CD4-positive, alpha-beta T cell treated with Interleukin-10 for 1 hour (primary cell): ENCODE results near the gene OR4D9.
A peak's percentile ranks its signal among the peaks of the same experiment; 100 is the strongest.
"Not testable (repeated sequence)": the region's sequence is repeated elsewhere in the genome, so short reads cannot be mapped to it uniquely, and the experiment has no call there.

ENCODE experiments used
- DNase-seq: peaks from one replicate; pipeline ENCODE4 v3.0.0-alpha.2; 2020

Gene OR4D9

DNA sequence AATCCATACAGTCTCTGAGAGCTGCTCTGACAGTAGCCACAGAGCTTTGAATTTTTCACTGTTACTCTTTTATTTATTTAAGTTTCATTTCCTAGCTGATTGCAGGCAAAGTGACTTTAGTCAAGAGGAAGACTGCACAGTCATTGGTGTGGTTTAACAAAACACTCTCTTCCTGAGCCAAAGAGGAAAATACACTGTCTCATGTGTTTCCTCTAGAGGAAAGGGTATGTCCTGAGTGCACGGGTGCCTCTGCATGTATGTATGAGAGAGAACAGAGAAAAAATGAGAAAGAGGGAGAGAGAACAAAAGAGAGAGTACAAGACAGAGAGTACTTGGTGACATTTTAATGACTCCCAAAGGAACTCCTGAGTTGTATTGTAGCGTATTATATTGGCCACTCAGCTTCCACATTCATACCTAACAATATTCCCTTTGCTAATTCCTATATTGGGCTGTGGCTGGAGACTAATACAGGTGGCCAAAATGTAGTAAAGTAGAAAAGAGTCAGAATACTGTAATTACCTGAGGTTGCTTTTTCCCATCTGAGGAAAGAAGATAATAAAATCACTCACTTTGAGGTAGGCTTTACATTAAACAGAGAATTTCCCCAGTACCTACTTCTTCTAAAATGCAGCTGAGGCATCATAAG lies at the start of gene OR4D9:
OR4D9 (plus strand) TSS at position 599 of the 649 bp plus-strand sequence. CDS start 3,374 bp downstream, outside the sequence.
- no peak for DNase-seq

DNA sequence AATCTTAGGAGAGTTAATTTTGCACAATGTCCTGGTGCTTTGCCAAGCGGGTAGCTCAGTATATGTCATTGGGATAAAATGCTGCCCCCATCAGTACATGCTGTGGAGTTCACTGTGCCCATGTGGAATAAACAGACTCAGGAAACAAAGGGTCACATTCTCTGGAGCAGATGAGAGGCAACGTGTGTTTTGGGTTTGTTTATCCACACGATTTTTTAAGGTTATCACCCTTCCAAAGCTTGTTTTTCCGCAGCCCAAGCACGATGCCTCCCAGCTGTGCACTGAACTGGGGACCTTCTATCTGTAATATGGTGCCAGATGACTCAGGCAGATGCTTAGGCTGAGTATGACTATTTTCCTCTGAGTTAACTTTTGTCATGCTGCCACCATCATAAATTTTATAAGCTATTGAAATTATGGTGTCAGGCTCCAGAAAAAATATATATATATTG lies 48.1 kb upstream of the OR4D9 start:
- DNase-seq = no peak

DNA sequence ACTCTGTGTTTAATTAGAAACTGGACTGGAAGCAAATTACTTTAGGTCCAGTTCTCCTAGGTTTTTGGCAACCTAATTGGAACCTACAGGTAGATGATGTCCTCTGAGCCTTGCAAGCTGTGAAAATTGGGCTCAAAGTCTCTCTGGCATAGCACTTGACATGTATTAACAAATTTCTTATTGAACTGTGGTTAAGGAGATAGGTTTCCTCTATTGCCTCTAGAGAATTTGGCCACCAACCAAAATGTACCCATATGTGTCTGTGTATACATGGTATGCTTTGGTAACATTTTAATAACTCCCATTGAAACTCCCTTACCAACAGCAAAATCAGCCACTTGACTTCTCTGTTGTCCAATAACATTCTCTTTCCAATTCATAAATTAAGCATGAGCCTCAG lies 38.3 kb upstream of the OR4D9 start, which contains the start of gene OR4D10:
OR4D10 (plus strand) TSS at position 301 of the 400 bp plus-strand sequence. CDS start 4,115 bp downstream, outside the sequence.
- no peak for DNase-seq

DNA sequence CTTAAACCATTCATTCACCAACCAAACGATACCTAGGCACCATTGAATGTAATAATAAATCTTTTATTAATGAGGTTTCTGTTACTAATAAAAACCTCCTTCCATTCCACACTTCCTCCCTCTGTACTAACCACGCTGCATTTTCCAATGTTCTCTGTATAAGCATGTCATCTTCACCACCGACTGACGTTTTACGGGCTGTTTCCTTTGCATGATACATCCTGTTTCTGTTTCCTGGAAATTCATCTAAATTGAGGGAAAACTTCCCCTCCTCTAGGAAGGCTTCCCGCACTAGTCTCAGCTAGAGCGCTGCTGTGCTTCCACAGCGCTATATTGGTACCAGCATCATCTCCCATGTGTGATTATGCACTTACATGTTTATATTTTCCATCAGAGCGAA lies 36.2 kb upstream of the OR4D9 start:
- no peak for DNase-seq

DNA sequence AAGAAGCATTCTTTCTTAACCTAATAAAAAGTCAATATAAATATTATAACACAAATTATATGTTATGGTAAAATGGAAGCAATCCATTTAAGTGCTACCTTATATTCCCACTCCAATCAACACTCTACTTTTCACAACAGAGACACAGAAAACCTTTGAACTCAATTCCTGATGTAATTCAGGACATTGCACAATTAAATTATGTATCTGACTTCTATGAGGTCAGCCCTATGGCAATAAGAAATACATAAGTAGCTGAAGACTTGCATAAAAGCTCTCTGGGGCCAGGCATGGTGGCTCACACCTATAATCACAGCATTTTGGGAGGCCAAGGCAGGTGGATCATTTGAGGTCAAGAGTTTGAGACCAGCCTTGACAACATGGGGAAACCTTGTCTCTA lies 31.4 kb upstream of the OR4D9 start:
- no peak for DNase-seq

DNA sequence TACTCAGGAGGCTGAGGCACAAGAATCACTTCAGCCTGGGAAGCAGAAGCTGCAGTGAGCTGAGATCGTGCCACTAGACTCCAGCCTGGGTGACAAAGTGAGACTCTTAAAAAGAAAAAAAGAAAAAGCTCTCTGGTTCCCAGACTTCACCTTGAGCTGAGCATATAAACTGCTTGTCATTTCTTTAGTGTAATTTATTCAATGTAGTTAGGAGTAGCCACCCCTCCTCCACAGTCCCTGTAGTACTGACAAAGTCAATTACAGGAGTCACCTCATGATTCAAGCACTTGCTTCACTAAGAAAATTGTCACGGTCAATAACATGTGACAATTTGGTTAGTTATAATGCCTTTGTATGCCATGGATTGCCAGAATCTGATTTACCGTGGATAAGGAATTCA lies 31.0 kb upstream of the OR4D9 start:
- DNase-seq = no peak

DNA sequence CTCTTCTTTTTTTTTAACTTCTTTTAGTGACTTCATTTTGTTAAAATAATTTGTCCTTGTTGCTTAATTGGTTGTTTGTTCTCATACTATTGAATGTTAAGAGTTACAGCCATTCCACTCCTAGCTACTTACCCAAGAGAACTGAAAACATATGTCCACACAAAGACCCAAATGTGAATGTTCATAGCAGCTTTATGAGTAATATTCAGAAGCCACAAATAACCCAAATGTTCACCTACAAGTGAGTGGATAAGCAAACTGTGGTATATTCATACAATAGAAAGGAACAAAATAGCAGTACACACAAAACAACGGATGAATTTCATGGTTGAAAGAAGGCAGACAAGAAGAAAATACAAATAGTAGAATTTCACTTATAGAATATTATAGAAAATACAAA lies 9.4 kb upstream of the OR4D9 start:
- DNase-seq = no peak

DNA sequence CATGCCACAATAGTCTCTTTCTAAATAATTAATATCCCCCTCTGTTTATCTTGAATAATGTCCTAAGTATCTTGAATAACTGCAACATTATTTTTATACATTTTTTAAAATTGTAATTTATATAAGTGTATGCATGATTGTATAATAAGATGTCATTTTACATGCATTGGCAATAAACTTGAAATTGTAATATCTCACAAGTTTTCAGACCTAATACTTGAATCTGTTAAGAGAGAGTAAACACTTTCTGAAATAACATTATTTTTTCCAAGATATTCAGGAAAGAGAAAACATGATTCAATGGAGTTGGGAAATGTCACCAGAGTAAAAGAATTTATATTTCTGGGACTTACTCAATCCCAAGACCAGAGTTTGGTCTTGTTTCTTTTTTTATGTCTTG lies 8.1 kb upstream of the OR4D9 start, which contains the start of gene OR4D11:
OR4D11 (plus strand) TSS at position 301 of the 400 bp plus-strand sequence; CDS start at position 301, 0 bp downstream.
- DNase-seq = no peak

DNA sequence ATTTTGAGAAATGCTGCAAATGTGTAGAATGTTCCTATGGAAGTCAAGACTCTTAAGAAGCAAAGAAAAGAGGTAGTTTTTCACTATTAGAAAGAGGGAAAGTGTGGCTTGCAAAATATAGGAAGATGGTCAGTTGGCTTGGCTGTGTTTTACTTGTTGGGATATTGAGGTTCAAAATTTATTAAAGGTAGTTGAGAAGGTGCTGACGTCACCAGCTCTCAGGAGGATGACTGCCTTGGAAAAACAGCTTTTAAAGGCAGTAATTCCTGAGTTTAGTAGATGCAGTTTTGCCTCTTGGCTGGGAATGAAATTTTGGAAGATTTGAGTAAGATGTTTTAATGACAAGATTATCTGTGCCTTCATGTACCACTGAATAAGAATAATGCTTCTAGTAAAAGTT lies 336 bp downstream of the OR4D9 start:
- no peak for DNase-seq

DNA sequence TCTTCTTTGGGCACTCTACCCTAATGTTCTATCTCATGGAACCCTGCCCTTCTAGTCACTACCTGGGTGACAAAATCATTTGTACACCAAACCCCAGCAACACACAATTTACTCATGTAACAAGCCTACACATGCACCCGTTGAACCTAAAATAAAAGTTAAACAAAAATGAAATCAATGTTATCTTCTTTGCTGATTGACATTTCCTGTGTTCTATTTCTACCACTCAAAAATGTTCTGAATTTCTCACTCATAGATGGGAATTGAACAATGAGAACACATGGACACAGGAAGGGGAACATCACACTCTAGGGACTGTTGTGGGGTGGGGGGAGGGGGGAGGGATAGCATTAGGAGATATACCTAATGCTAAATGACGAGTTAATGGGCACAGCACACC lies 8.8 kb downstream of the OR4D9 start:
- DNase-seq = not testable (repeated sequence)

DNA sequence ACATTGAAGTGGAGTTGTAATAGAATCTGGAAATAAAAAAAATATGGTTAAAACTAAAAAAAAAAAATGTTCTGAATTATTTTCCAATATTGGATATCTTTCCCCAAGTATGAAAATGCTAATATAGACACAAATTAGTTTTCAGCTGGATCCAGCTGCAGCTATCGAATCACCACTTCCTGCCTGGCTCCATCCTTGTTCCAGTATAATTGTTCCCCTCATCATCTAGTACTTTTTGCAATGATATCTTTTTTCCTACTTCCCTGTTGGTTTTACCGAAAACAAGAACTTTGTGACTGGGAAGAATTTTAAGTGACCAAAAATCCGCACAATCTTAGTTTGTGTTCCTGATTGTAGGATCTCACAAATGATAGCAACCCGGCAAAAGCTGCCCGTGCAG lies 9.4 kb downstream of the OR4D9 start:
- no peak for DNase-seq

DNA sequence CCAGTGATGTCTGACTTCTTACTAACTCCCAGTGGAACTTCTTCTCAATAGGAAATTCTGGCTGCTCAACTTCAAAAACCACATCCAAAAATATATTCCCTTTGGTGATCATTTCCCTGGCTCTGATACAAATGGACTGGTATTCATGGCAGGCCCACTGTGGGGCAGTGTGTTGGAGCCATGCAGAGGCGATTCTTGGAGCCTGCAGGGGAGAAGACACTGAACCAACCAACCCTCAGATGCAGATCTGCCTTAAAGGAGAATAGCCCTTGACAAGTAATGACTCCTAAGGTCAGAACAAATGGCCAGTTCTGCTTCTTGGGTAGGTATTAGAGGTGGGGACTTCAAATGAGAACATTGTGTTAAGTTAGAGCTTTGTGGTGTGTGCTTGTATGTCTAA lies 12.2 kb downstream of the OR4D9 start:
- DNase-seq = no peak

DNA sequence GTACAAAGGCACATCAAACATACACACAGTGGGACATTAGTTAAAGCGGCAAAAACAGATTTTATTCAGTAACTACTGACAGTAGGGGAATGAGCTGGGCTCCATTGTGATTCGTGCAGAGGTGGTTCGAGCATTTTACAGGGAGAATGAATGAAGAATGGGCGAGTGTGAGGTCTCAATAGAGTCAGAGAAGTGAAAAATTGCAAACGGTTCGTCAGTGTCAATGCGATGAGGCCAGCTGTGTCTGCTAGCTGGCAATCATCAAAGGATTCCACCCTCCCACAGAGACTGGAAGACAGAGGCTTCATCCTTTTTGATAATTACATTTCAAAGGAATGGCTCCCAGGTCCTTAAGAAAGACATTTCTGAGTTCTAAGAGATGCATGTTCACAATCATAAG lies 17.4 kb downstream of the OR4D9 start:
- DNase-seq = no peak

DNA sequence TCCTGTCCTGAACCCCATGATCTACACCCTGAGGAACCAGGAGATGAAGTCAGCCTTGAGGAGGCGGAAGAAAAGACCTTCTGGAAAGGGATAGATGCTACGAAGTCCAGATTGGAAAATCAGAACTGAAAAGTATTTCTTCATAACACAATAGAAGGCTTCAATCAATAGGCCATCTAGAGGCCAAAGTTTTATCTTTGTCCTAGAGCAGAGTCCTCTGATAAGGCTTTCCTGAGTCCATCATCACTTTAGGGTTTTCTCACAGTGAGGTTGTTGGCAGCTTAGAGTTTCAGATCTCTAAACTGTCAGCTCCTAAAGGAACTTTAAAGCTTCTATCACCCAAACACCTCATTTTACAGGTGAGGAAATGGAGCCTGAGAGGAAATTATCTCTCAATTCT lies 21.3 kb downstream of the OR4D9 start:
- DNase-seq = no peak

DNA sequence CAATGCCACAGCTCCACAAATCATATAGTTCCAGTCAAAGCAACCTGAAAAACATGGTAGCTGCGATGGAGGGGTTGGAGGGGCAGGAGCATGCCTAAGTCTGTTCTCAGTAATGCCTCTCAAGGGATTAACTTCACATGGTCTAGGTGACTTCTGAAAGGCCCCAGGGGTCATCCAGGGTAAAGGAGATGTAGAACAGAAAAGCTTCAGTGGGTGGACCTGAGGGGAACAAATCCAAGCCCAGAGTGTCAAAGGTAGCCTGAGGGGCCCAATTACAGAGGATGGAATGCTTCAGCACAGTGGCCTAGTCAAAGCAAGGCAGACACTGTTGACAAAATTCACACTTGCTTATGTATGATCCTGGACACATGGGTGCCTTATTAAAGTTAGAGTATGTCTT lies 23.3 kb downstream of the OR4D9 start:
- no peak for DNase-seq

DNA sequence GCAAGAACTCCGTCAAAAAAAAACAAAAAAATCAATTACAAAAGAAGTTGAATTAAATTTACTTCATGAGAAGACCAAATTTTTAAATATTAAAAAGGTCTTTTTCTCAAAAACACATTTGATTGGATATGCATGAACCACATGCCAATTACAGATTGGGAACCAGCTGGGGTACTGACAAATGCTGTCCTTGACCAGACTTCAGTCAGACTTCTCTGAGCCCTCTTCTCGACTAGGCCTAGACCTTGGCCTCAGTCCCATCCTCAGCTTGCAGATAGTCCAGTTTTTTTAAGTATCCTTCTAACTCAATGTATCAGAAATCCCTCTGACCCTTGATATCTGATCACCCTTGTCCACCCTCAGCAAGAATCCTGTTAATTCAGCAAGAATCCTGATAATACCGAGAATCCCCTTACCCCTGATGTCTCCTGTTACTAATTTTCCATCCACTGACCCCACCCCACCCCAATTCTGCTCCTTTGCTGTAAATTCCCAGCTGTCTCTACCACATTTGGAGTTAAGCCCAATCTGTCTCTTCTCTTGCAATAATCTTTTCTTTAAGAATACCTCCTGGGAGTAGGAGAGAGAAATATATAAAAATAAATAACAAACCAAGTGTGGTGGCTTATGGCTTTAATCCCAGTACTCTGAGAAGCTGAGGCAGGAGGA lies 30.9 kb downstream of the OR4D9 start:
- no peak for DNase-seq

DNA sequence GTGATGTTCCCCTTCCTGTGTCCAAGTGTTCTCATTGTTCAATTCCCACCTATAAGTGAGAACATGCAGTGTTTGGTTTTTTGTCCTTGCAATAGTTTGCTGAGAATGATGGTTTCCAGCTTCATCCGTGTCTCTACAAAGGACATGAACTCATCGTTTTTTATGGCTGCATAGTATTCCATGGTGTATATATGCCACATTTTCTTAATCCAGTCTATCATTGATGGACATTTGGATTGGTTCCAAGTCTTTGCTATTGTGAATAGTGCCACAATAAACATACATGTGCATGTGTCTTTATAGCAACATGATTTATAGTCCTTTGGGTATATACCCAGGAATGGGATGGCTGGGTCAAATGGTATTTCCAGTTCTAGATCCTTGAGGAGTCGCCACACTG lies 32.4 kb downstream of the OR4D9 start:
- not testable (repeated sequence) for DNase-seq

DNA sequence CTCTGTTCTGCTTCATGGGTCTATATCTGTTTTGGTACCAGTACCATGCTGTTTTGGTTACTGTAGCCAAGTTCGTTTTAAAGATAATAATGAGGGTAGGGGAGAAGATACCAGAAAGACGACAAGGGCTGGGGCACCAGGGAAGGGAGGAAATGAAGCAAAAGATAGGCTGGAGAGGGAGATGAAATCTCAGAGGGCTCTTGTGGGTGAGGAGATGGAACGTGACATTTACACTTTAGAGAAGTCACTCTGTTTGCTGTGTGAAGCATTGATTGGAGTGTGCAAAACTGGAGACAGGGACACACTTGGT lies 33.5 kb downstream of the OR4D9 start:
- DNase-seq = no peak

DNA sequence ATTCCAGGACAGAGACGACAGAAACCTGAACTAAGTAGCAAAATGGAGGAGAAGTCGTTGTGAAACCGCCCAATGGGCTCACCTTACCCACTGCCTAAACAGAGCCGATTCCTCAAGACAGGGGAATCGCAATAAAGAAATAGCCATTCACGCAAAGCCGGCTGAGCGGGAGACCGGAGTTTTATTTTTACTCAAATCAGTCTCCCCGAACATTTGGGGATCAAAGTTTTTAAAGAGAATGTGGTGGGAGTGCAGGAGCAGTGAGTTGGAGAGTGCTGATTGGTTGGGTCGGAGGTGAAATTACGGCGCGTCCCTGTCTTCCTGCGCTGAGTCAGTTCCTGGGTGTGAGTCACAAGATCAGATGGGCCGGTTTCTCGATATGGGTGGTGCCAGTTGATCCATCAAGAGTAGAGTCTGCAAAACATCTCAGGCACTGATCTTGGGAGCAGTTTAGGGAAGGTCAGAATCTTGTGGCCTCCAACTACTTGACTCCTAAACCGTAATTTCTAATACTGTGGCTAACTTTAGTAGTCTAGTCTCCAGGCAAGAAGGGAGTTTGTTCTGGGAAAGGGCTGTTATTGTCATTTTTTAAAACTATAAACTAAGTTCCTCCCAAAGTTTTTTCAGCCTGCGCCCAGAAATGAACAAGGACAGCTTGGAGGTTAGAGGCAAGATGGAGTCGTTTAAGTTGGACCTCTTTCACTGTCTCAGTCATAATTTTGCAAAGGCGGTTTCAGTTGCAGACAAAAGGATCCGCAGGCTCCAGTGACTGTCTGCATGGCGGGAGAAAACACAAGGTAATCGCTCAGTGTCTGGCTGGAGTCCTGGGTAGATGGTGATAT lies 34.1 kb downstream of the OR4D9 start:
- DNase-seq = no peak

DNA sequence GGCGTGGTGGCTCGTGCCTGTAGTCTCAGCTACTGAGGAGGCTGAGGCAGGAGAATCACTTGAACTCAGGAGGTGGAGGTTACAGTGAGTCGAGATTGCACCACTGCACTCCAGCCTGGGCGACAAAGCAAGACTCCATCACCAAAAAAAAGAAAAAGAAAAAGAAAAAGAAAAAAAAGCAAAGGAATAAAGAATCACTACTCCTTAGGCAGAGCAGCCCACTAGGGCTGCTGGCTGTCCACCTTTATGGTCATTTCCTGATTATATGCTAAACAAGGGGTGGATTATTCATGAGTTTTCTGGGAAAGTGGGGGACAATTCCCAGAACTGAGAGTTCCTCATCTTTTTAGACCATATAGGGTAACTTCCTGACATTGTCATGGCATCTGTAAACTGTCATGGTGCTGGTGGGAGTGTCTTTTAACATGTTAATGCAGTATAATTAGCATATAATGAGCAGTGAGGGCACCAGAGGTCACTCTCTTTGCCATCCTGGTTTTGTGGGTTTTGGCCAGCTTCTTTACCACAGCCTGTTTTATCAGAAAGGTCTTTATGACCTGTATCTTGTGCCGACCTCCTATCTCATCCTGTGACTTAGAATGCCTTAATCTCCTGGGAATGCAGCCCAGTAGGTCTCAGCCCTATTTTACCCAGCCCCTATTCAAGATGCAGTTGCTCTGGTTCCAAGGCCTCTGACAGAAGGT lies 36.4 kb downstream of the OR4D9 start:
- DNase-seq = not testable (repeated sequence)

DNA sequence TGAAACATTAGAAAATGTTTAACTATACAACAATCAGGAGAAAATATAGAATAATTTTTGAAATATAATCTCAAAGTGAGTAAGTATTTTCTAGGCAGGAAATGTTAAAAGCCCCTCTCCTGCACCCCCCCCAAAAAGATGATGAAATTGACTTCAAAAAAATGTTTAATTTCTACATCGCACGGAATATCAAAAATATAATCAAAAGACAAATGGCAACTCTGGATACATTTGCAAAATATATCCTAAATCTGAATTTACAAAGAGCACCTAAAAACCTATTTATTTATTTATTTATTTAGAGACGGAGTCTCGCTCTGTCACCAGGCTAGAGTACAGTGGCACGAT lies 36.9 kb downstream of the OR4D9 start:
- DNase-seq = no peak

DNA sequence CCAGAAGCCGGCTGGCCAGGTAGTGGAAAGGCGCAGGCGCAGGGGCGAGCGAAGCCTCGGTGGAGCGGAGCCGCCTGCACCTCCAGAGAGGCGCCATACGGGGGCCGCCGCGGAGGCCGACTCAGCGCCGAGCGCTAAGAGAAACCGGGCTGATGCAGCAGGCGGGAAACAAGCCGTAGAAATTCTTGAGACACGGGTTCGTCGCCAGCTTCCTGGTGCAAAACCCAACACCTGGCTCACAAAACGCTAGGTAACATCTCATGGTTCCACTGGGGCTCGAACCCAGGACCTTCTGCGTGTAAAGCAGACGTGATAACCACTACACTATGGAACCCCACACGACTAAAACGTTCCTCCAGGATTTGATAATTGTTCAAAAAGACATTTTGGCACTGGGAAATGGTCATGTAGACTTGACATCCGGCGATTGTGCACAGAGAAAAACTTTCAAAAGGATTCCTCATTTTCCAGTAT lies 39.1 kb downstream of the OR4D9 start:
- DNase-seq = peak; percentile 91
